T47D (cell line): ENCODE measurements around the gene FTH1.

Experiments used
- DNase-seq, 2 experiments: peaks; one replicate each; pipeline versions ENCODE4 v3.0.0 to v3.0.0-alpha.2; 2011 to 2012; ENCODE audit warnings: low read depth in 1 of 2, low spot score in 1 of 2
- JUND ChIP-seq: IDR thresholded peaks from 2 replicates; pipeline ENCODE4 v1.6.1; 2012; ENCODE audit warnings: low read depth
- in situ Hi-C: cut with HindIII; loops from 2 replicates; pipeline ENCODE4 v1.10.0; 2016; ENCODE audit warnings: low sequenced_read_pairs, low pct_unique_long_range_greater_than_20kb

FTH1 gene

DNA sequence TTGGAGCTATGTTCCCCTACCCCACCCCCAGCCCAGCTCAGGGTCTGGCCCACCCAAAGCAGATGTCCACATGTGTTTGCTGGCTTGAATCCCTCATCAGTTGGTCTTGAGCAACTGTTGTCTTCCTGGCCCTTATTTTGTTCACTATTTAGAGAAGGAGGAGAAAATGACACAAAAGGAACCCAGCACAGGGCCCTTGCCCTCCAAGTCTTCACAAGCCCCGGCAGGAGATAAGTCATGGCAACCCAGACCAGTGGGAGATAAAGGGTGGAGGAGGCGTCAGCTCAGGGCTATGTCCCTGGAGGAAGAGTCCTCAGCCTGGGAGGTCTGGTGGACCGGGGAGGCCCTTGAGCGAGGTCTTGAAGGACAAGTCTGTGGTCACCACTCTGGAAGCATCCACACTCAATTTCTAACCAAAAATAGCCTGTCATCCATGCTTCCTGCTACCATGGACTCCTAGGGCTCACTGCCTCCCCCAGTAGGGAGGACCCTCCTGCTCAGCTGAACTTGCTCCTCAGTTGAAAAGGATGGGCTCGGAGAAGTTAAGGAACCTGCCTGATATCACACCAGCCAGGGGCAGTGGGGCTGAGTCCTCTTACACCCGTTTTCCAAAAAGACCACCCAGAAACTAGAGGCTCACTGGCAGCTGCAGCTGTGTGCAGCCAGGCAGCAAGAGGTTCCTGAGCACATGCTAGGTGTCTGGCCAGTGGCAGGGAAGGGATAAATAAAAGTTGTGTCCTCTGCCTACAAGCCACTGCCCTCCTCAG is 48.3 kb downstream of the FTH1 start:
- DNase-seq: no peak
- TF ChIP-seq JUND: no peak
- in situ Hi-C loops: no loop called here

DNA sequence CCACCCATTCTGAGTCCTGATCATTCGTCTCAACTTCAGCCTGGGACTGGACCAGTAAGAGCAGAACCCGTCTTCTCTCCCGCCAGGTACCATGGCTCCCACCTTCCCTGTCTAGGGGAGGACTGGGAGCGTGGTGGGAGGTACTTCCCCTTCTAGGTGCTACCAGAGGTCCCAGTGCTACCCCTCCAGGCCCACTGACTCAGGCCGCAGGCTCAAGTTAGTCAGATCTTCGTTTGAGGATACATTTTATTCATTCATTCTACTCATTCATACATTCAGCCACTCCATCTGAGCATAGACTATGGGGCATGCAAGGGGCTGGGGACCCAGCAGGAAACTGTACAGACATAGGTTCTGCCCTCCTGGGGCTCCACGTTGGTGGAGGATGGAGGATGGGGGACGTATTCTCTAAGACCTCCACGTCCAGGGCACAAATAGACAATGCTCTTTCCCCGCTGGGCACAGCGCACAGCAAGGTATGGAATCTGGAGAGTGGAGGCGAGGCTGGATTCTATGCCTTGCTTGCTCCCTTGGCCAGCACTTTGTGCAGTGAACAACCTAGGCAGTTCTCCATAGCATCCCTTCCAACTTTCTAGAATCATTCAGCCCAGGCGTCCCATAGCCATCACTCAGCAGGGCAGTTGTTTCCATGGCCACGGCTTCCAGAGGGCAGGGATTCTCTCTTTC is 49.0 kb downstream of the FTH1 start:
- DNase-seq: no peak
- in situ Hi-C loops: no loop called here
- no peak for TF ChIP-seq JUND

- TF ChIP-seq JUND: no peak
- in situ Hi-C loops: no loop called here
- peak; percentile 41 to 79 for DNase-seq
These were observed 49.9 kb downstream of the FTH1 start, which contains the start of gene RAB3IL1 for GRCh38 chr11:61917334-61918109. RAB3IL1 (minus strand) TSS chr11:61917566; CDS start chr11:61917367, 199 bp downstream.

GRCh38 chr11:61916737-61917333 is 50.6 kb downstream of the FTH1 start:
- TF ChIP-seq JUND: no peak
- no peak for DNase-seq
- in situ Hi-C loops: no loop called here

DNA sequence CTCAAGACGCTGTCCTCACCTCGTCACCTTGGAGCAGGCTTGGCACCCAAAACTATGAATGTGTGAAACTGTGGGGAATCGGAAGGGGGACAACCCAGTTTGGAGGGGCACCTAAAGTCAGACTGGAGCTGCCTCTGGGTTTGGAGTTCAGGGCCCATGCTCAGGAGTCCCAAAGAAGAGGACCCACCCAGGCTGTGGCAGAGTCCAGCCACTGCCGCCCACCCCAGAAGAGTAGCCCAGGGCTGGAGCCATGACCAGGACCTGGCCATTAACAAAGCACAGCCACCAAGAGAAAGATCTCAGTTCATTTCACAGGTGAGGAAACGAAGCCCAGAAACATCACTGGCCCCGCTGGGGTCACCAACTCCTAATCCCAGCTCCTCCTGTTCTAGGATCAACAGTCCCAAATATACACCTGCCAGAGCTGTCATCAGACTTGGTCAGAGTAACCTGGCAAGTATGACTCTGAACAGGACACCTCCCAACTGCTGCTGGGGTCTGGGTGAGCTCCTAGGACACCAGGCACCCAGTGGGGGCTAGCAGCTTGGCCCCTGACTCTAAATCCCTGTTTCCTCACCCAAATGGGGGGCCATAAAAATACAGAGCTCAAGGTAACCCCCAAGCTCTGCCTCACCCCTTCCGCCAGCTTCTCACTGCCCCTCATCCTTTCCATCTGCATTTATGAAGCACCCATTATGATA is 52.8 kb downstream of the FTH1 start:
- DNase-seq: no peak
- no peak for TF ChIP-seq JUND
- in situ Hi-C loops: no loop called here
